Gastroesophageal sphincter (tissue), 3 donors: ENCODE results near the gene APC.

Source experiments
- CTCF ChIP-seq, 4 experiments: fragments of 200-600 bp in 2 of 4; fragments of 450-650 bp in 2 of 4; sonication (generic) in 1 of 4; IDR thresholded peaks; one replicate each; pipeline ENCODE4 v1.5.1; 2017 to 2019; ENCODE audit warnings: antibody characterized with exemption in 4 of 4, mild to moderate bottlenecking in 2 of 4, moderate library complexity in 2 of 4
- EP300 ChIP-seq: sonication (generic); formaldehyde crosslinking; IDR thresholded peaks from one replicate; pipeline ENCODE4 v1.6.1; 2017; ENCODE audit warnings: antibody characterized with exemption, mild to moderate bottlenecking
- POLR2A ChIP-seq, 2 donors: fragments of 450-650 bp; IDR thresholded peaks; one replicate each; pipeline ENCODE4 v1.6.1; 2017; ENCODE audit warnings: antibody characterized with exemption in 2 of 2, mild to moderate bottlenecking in 2 of 2, moderate library complexity in 1 of 2
- POLR2AphosphoS5 ChIP-seq: sonication (generic); formaldehyde crosslinking; IDR thresholded peaks from one replicate; pipeline ENCODE4 v1.6.1; 2017; ENCODE audit warnings: antibody characterized with exemption

GRCh38 chr5:112824197-112824596 lies 86.5 kb downstream of the APC start:
- TF ChIP-seq CTCF (IDR thresholded peaks at IDR 0.05) (no peak), POLR2A (IDR thresholded peaks at IDR 0.05) (no peak), EP300 (no peak), POLR2AphosphoS5 (no peak)
